Inferior parietal cortex (tissue), 1 donor: ENCODE measurements around the gene ASPG.

Source experiments
- DNase-seq: peaks from one replicate; pipeline ENCODE4 v3.0.0-alpha.2; 2016; ENCODE audit errors: extremely low spot score

ASPG gene

DNA sequence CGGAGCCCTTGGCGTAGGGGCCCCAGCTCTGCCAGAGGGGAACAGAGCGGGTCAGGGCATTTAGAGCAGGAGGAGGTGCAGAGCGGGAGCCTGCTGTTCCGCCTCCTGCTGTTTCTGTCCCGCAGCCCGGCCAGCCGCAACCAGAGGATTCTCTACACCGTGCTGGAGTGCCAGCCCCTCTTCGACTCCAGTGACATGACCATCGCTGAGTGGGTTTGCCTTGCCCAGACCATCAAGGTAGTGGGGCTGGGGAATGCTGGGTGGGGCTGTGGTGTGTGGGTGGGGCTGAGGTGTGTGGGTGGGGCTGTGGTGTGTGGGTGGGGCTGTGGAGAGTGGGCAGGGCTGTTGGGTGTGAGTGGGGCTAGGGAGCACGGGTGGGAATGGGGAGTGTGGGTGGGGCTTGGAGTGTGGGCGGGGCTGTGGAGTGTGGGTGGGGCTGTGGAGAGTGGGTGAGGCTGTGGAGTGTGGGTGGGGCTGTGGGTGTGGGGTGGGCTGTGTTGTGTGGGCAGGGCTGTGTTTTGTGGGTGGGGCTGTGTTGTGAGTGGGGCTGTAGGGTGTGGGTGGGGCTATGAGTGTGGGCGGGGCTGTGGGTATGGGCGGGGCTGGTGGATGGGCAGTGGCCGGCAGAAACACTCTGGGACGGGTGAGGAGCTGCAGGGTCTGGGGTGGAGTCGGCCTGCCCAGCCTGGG, 8.0 kb downstream of the ASPG start:
- DNase-seq, result no peak

DNA sequence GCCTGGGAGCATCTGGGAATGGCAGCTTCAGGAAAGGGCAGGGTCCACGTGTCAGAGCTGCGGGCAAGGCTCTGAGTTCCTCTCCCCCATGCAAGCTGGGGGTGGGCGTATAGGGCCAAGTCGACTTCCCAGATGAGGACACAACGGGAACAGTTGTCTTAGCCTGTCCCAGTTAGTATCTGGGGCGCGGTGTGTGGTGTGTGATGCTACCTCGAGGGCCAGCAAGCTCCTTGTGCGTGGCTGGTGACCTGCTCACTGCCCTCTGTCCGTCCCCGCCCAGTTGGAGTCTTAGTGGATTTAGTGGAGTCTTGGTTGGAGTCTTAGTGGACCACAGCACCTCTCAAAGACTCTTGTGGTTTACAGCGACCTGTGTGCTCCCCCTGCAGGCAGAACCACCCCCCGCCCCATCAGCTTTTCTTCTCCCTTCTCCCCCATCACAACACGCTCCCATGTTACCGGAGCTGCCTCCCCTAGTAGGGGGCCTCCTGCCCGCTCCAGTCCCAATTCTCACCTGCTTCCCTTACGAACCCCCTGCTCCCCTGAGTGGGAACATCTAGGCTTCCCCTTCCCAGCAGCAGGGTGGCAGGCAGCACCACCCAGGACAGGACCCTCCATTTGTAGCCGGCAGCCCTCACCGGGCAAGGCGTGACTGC, 8.7 kb downstream of the ASPG start:
- no peak for DNase-seq

DNA sequence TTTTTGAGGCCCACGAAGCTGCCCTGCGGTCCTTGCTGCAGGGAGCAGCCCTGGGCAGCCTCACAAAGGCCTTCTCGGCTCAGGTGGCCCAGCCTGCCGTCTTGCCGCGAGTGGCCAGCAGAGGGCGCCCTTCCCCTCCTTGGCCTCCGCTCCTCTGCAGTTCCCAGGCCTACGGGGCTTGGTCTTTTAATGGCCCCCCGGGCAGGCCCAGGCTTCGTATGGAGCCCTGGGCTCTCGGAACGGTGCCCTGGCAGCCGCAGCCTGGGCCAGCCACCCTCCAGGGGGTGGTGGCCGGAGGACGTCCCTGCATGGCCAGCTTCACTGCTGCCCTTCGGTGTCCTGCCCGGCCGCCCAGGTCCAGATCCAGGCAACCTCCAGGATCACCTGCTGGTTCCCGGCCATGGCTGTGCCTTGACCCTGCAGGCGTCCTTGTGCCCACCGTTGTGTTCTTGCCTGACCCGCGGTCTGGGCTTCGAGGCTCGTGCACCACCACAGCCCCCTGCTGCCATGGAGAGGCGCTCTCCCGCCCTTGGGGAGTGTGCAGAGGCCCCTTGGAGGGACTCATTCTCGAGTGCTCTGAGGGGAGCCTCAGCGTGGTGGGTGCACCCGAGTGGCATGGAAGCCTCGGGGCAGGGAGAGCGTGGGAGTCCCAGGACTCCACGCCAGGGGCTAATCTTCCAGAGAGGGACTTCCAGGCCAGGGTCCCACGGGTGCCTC, 9.4 kb downstream of the ASPG start:
- peak; percentile 55 for DNase-seq

DNA sequence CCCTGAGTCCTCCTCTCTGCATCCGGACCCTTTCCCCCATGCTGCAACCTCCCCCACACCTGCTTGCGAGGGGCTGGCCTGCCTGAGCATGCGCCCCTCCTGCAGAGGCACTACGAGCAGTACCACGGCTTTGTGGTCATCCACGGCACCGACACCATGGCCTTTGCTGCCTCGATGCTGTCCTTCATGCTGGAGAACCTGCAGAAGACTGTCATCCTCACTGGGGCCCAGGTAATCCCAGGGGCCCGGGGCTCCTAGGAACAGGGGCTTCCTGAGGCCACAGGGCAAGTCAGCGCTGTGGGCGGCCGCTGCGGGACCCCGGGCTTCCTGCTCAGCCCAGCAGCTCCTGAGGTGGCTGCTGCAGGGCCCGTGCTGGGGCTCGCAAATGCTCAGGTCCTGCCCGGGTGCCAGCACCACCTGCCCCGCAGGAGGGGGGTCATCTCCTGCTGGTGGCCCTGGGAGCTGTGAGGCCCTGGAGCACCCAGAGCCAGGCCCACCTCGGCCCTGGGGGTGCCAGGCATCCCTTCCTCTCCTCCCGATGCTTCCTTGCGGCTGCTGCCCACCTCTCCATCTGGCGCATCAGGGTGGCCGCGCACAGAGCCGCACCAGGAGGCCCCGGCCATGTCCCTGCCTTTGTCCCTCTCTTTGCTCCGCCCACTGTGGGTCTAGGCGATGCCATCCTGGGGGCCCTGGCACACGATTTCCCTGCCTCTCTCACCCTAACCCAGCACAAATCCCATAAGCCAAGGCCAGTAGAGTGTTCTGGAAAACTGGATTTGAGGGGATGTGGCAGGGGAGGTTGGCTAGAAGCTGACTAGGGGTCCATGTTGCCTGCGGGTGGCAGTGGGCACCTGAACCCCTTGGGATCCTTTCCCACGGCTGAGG, 10.2 kb downstream of the ASPG start:
- DNase-seq, result no peak

DNA sequence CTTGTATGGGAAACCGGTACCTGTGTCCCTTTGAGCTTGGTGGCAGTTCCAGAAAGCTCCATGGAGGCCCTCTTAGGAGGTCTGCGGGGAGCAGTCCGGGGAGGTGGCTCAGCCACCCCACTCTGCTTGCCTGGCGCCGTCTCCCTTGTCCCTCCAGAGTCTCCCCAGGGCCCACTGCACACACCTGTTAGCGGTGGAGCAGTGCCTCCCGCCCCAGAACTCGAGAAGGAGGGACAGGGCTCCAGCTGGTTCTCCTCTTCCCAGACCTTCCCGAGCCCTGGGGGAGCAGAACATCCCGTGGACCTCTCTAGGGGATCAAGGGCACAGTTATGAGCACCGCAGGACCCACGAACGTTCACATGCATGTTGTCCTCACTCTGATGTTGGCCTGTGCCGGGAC, 10.8 kb downstream of the ASPG start:
- no peak for DNase-seq

DNA sequence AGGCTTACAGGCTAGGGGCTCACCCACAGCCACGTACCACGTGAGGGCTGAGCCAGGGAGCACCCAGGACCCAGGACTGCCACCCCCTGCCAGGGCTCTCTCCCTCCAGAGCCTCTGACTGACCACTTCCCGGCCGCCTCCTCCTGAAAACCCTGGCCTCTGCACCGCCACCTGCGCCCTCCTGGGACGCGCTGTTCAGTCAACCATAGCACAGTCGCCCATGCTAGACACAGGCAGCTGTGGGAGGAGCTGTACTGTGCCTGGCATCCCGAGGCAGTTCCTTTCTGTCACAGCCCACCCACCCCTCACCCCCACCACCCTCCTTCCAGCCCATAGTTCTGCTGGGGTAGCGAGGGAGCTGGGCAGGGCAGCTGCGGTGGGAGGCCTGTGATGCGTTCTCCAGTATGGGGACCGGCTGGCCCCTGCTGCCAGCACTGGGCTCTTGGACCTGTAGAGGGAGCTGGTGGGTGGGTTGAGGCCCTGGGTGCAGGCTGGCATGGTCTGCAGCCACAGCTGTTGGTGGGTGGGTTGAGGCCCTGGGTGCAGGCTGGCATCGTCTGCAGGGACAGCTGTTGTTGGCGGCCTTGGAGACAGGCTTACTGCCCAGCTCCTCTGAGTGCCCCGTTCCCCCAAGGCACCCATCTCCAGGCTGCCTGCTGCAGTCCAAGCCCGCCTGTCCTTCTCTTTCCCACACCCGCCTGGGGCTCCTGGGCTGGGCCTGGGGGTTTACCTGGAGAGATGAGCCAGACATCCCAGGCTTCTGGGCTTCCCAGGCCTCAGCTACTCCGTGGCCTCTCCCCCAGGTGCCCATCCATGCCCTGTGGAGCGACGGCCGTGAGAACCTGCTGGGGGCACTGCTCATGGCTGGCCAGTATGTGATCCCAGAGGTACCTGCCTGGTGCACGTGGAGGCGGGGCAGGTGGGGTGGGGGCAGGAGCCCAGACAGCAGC, 11.5 kb downstream of the ASPG start:
- no peak for DNase-seq

DNA sequence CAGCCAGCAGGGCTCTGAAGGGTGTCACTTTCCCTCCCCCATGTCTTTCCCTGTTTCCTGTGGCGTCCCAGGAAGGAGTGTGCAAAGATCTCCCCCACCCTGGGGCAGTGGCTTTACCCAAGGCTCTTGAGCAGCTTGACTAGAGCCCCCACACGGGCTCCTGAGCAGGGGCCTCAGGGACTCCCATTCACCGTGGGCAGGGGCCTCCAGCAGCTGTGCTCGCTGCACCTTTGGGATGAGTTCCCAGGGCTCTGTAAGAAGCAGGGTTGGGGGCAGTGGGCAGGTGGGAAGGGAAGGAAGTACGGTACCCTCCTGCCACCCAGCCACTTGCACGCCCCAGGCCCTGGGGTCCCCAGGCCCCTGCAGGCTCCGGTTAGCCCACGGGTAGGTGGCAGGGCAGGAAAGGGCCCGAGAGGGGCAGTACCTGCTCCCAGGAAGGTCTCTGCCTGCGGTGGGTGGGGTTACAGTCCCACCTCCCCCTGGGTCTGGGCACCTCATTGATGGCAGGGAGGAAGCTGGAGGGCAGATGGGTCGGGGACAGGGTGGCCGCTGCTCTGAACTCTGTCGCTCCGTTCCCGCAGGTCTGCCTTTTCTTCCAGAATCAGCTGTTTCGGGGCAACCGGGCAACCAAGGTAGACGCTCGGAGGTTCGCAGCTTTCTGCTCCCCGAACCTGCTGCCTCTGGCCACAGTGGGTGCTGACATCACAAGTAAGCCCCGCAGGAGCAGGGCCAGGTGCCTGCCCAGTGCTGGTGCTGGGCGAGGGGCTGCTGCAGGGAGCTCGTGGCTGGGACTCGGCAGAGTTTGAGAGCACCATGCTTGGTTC, 13.0 kb downstream of the ASPG start:
- no peak for DNase-seq

DNA sequence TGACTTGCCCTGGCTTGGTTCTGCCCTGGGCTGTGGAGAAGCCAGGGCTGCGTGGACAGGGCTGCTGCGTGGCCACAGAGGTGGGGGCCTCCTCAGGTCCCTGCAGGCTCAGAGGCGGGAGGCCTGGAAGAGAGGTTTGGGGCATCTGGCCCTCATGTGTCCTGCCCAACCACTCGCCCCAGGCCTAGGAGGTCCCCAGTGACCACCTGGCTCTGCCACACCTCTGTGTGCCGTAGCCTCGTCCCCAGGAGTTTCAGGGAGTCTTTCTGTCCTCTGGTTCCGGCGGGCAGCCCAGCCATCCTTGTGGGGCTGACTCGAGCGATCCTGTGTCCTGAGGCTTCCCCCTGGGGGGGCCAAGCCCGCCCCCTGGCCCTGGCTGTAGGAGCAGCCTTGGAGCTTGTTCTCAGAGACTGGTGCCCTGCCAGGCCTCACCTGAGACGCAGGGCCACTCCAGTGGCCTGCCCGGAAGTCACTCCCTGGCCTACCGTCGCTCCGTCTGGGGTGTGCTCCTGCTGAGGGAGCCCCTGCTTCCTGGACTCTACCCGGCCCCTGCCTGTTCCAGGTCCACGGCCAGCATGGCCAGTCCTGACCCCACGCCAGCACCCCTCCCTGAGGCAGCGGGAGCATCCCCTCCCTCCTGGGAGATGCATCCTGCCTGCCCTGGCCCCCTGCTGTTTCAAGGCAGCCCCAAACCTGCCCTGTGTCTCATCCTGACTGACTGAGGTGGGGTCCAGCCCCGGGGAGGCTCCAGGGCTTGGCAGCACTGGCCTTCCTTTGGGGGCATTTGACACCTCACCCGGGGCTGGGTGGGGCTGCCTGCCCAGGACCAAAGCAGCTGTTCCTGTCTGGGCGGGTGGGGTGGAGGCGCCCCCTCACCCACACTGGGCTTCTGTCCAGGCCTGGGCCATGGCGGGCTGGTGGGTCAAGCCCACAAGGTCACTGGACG, 13.9 kb downstream of the ASPG start:
- DNase-seq, result no peak

DNA sequence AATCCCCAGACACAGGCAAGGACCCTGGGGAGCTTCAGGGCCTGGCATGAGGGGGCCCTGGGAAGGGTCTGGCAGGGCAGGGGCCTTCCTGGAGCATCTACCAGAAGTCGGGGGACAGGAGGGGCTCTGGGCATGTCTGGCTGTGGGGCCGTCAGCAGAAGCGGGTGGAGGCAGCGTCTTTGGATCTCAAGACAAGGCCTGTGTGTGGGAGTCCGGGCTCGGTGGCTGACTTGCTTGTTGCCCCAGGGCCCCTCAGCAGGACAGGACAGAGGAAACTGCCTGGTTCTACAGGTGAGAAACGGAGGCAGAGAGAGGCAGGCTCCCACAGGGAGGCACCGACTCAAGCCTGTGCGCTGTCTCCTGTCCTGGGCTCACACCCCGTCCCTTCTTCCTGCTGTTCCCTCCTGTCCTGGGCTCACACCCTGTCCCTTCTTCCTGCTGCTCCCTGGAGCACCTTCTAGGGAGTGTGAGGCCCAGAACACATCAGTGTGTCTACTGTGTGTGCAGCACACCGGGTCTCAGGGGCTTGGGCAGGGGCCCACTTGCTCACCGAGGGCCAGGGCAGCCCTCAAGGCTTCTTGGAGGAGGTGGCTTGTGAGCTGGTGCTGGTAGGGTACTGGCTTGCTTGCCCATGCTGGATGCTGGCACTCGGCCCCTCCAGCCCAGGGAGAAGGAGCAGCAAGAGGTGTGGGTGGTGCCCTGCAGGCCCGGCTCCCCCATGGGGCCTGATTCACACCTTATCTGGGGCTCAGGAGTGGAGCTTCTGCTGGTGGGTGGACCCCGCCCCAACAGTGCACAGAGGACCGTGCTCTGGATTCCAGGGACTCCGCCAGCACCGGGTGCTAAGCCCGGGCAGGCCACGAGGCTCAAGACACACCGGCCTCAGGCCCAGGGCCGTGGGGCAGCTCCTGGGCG, 14.9 kb downstream of the ASPG start:
- no peak for DNase-seq

DNA sequence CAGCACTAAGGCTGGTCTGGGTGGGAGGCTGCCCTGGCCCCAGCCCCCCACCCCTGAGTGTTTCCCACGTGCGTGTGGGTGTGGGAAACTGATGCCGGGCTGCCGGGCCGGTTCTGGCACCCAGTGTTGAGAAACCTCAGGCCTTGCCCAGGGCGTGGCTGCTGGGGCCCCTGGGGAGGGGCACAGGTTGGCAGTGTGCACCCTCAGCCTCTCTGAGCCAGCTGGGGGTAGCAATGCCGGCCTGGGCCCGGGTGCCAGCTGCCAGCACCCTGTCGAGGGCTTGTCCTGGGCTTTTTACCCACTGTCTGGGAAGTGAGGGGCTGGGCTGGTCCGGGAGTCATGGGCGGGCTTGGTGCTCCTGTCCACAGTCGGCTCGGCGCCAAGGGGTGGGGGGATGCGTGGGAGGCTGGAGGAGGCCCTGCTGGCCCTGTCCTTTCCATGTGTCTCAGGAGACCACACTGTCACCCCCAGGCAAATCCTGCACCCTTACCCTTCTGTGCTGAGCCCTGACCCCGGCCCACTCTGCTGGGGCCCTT, 15.7 kb downstream of the ASPG start:
- no peak for DNase-seq

DNA sequence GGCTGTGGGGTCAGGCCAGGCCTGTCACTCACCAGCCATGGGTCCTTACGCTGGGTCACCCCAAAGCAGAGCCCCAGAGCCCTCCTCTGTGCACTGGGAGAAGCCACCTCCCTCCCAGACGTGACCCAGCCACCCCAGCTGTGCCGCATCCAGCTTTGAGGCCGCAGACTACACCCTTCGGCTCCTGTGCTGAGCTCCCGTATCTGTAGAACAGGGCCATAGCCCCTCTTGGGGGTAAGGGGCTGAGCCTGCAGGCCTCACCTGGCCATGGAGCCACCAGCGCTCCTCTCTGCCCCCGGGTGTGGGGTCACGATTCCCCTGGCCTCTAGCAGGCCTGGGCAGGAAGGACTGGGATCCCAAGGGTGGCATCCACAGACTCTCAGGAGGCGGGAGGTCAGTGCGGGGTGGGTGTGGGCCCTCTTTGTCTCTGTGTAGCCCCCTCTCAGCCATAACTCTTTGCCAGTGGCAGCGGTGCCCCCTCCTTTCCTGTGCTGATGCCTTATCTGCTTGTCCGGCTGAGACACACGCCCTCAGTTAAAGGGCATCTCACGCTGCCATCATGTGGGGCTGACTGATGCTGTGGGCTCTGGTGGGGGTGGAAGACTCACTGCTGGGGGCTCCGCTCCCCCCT, 16.3 kb downstream of the ASPG start:
- DNase-seq, result no peak

DNA sequence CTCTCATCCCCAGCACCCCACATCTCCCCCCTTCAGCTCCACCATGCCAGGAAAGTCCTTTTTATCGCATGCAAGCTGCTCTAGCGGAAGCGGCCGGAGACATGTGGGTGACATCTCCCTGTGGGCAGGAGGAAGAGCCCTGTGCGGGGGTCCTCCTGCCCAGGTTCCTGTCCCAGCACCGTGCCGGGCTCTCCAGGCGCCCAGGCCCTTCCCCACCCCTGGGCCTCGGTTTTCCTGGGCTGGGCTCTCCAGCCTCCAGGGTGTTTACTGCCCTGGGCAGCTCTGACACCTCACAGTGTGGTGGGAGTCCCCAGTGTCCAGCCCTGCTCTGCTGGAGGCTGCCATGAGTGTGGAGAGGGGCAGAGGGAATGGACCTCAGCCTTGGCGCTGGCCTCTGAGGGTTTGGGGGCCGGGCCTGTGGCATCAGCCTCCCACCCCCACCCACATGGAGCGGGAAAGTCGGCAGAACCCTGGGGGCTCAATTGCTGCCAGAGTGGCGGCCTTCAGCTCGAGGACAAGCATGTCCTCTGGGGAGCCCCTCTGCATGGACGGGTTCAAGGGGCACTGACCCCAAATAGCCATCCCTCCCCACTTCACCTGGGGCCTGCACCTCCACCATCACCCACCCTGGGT, 16.9 kb downstream of the ASPG start:
- no peak for DNase-seq

DNA sequence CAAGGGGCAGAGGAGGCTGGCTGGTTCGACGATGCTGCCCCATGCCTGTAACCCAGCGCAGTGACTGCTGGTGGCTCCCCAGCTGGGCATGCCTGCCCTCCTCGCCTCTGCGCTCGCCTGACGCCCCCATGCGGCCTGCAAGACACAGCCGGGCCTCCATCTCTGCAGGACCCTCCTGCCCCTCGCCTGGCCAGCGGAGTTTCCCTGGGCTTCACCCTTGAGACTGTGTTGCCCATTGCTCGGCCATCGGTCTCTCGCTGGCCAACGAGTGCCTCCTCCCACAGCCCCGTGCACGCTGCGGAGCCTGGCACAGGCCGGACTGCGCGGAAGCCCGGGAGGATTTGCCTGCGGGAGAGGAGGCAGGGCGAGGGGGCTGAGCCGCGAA, 17.6 kb downstream of the ASPG start:
- no peak for DNase-seq

DNA sequence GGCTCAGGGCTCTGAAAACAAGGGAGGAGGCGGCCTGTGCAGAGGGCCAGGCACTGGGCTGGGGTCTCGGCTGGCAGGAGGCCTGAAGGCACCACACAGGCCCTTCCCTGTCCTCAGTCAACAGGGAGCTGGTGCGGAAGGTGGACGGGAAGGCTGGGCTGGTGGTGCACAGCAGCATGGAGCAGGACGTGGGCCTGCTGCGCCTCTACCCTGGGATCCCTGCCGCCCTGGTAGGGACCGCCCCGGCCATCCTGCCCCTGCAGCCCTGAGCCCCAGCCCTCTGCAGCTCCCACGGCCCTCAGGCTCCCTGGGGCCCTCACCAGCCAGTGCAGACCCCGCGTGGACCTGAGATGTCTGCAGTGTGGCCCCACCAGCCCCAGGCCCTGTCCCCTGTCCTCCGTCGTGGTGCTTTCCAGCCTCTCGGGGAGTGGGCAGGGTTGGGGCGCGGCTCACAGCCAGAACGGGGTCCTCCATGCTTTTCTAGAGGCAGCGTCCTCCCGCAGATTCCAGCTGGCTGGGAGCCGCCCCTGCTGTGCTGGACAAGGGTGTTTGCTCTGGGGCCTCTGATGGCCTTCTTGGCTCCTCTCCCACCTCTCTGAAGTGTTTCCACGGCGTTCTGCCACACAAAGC, 18.1 kb downstream of the ASPG start:
- DNase-seq, result no peak

DNA sequence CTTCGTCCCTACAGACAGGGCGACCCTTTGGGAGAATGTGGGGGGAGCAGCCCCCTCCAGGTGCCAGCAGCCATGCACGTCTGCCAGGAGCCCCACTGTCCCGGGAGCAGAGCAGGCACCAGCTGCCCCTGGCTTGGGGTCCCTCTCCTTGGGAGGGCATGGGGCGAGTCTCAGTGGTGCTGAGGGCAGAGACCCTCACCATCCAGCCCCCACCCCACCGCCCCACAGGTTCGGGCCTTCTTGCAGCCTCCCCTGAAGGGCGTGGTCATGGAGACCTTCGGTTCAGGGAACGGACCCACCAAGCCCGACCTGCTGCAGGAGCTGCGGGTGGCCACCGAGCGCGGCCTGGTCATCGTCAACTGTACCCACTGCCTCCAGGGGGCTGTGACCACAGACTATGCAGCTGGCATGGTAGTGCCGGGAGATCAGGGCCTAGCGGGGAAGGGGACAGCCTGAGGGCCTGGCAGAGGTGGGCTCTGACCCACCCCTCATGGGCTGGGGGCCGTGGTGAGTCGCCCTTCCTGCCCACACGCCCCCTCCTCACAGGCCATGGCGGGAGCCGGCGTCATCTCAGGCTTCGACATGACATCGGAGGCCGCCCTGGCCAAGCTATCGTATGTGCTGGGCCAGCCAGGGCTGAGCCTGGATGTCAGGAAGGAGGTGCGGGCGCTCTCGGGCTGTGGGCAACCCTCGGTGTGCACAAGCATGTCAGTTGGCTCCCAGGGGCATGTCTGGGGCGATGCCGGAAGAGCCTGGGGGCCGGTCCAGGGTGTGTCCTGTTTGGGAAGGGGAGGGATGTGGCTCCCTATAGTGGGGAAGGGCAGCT, 18.8 kb downstream of the ASPG start:
- no peak for DNase-seq
